Mononuclear cell (primary cell): ENCODE results near the gene FOXO1. TPM values are rescaled to one million over a fixed set of nuclear protein-coding genes. Genes with fewer than 3 reads are reported as not detected.

Source experiments
- H3K27me3 ChIP-seq: 2 replicates; pipeline ENCODE4 v1.6.0; 2011; ENCODE audit warnings: low read length, control low read depth; ENCODE audit not compliant: insufficient read depth
- H3K4me1 ChIP-seq: 2 replicates; pipeline ENCODE4 v1.5.1; 2011; ENCODE audit warnings: mild to moderate bottlenecking, low read length, control low read depth; ENCODE audit not compliant: insufficient read depth
- H3K4me3 ChIP-seq: 2 replicates; pipeline ENCODE4 v1.5.1; 2011; ENCODE audit warnings: mild to moderate bottlenecking, low read length, moderate library complexity
- H3K9me3 ChIP-seq: 2 replicates; pipeline ENCODE4 v1.5.1; 2011; ENCODE audit warnings: low read depth, mild to moderate bottlenecking, control low read depth, low read length
- total RNA-seq: library from RNA; depleted of rRNA; stranded (reverse); fragments of >200 nt; gene quantifications from one replicate; pipeline ENCODE4 v1.2.3, GENCODE V29; 2012

FOXO1 gene
- total RNA-seq, 1 donor = 80.6 TPM

DNA sequence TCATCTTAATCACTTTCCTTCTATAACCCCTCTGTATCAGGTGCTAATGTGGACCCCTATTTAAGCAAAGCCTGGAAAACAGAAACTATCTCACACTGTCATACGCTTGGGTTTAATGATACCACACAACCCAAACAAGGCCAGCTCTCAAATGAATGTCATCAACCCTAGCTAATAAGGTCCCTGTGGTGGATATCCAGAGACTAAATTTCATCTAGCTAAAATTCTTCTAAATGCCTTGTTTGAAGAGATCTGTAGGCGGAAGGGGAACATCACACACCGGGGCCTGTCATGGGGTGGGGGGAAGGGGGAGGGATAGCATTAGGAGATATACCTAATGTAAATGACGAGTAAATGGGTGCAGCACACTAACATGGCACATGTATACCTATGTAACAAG is 95.5 kb downstream of the FOXO1 start:
- H3K4me1 ChIP-seq = peaks cover 62% of the 10 kb centered on the region

DNA sequence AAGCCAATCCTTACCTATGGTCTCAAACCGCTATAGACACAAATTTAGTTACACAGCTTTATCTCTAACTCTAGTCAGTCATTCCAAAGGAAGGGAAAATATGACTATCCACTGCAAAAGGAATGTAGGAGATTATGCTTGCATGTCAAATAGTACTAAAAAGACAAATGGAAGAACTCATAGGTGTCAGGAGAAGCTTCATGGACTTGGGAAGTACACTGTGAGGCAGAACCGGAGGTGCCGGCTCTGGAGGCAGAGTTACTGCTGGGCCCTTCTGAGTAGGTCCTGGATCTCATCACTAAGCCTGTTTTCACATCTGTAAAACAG is 97.5 kb downstream of the FOXO1 start:
- Histone ChIP-seq H3K27me3 (no peaks in the 10 kb centered on the region), H3K9me3 (no peaks in the 10 kb centered on the region), H3K4me1 (peaks cover 67% of the 10 kb centered on the region), H3K4me3 (no peak overlapping the region)

More for the DNA sequence above, 95.5 kb downstream of the FOXO1 start:
- Histone ChIP-seq H3K27me3 (no peaks in the 10 kb centered on the region), H3K9me3 (no peaks in the 10 kb centered on the region), H3K4me3 (no peak overlapping the region)

- Histone ChIP-seq H3K4me1 (peaks cover 68% of the 10 kb centered on the region), H3K9me3 (no peaks in the 10 kb centered on the region), H3K4me3 (no peak overlapping the region), H3K27me3 (no peaks in the 10 kb centered on the region)
Observed at GRCh38 chr13:40568246-40569023, 98.0 kb downstream of the FOXO1 start.

DNA sequence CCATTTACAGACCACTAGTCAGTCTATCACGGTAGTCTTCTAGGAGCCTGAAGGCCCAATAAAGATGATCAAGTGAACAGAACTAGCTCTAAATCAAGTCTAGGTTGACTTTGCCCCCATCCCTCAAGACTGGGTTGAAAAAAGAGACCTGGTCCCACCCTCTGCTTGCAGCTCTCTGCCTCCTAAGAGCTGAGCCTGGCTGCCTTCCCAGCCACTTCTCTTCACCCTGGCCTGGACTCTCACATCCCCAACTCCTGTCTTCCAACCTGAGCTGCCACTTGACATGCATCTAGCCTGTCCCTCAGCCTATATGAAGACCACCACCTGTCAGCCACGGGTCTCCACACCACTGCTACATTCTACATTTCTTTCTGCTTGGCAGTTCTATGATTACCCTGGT is 99.6 kb downstream of the FOXO1 start:
- H3K9me3 ChIP-seq = no peaks in the 10 kb centered on the region
- H3K27me3 ChIP-seq = no peaks in the 10 kb centered on the region
- peaks cover 74% of the 10 kb centered on the region for H3K4me1 ChIP-seq
- H3K4me3 ChIP-seq = no peak overlapping the region

- H3K9me3 ChIP-seq = no peaks in the 10 kb centered on the region
- no peaks in the 10 kb centered on the region for H3K27me3 ChIP-seq
- peaks cover 65% of the 10 kb centered on the region for H3K4me1 ChIP-seq
- no peak overlapping the region for H3K4me3 ChIP-seq
Observed at GRCh38 chr13:40565282-40566148, 100.9 kb downstream of the FOXO1 start.

GRCh38 chr13:40564342-40565001 is 102.0 kb downstream of the FOXO1 start:
- Histone ChIP-seq H3K4me3 (no peak overlapping the region), H3K9me3 (no peaks in the 10 kb centered on the region), H3K27me3 (no peaks in the 10 kb centered on the region), H3K4me1 (peaks cover 63% of the 10 kb centered on the region)

GRCh38 chr13:40563350-40564125 is 102.9 kb downstream of the FOXO1 start:
- no peak overlapping the region for H3K4me3 ChIP-seq
- no peaks in the 10 kb centered on the region for H3K9me3 ChIP-seq
- H3K27me3 ChIP-seq = no peaks in the 10 kb centered on the region
- peaks cover 60% of the 10 kb centered on the region for H3K4me1 ChIP-seq

DNA sequence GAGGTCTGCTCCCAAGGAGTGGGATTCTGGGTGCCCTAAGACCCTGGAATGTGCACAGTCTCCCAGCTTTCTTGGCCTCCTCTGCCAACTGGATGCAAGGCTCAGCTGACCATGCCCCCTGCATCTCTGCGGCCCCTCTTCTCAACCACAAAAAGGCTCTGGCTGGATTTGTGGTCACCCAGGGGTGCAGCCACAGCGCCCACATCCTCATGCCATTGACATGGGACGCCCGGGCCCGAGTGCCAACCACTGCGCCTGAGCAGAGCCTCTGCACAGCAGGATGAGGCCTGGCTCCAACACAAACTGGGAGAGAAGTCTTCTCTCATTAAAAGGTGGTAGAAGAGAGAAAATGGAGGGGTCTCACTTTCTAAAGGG is 103.5 kb downstream of the FOXO1 start:
- Histone ChIP-seq H3K4me1 (peaks cover 60% of the 10 kb centered on the region), H3K27me3 (no peaks in the 10 kb centered on the region), H3K4me3 (no peak overlapping the region), H3K9me3 (no peaks in the 10 kb centered on the region)

DNA sequence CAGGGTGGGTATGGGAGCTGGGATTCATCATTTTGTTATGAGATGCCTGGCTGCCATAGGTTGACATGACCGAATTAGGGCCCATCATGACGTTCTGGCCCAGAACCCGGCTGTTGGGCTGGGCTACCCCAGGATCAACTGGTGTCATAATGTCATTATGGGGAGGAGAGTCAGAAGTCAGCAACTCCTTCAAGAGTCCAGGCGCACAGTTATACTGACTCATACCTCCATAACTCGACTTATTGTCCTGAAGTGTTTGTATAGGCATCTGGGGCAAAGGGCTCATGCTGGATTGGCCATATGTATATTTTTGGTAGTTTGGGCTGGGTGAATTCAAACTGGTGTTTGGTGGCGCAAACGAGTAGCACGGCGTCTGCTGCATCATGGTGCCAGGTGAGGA is 106.5 kb downstream of the FOXO1 start:
- Histone ChIP-seq H3K27me3 (no peaks in the 10 kb centered on the region), H3K4me3 (no peak overlapping the region), H3K9me3 (no peaks in the 10 kb centered on the region), H3K4me1 (peaks cover 40% of the 10 kb centered on the region)

- no peak overlapping the region for H3K4me3 ChIP-seq
- H3K9me3 ChIP-seq = no peaks in the 10 kb centered on the region
- H3K27me3 ChIP-seq = no peaks in the 10 kb centered on the region
- H3K4me1 ChIP-seq = peaks cover 28% of the 10 kb centered on the region
Observed at GRCh38 chr13:40558656-40559055, 107.8 kb downstream of the FOXO1 start.

DNA sequence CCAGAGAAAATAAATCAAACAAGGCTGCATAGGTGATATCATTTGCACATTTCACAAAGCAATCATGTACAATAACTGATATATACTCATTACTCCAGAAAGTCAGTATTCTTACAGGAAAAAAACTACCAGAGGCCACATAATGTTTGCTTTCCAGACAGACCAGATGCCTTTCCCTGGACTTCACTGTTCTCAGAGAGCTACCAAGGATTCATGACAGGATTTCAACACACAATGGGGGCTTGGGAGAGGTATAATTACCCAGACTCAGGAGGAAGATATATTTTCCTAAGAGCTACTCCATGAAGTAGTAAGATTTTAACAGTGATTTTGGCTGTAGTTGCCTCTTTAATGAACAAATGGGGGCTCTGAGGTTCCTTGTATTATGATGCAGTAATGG is 110.0 kb downstream of the FOXO1 start:
- Histone ChIP-seq H3K4me1 (peaks cover 13% of the 10 kb centered on the region), H3K27me3 (no peaks in the 10 kb centered on the region), H3K4me3 (no peak overlapping the region), H3K9me3 (no peaks in the 10 kb centered on the region)

DNA sequence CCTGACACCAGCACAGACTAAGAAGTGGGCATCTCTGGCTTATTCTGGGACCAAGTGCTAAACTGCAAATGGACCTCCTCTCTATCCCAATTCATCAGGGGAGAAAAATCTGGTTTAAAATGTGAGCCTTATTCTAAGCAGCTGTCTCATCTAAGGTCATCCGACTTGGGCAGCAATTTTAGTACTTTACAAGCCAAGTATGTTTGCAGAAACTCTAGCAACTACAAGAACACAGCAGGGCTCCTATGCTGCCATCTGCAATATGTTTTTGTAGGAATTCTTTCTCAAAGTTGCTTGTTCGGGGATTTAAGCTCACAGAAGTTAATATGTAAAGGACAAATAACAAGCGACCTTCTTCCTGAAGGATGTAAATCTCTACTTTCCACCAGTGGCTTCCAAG is 113.1 kb downstream of the FOXO1 start:
- no peaks in the 10 kb centered on the region for H3K27me3 ChIP-seq
- no peak overlapping the region for H3K4me3 ChIP-seq
- no peaks in the 10 kb centered on the region for H3K9me3 ChIP-seq
- peaks cover 3% of the 10 kb centered on the region for H3K4me1 ChIP-seq

DNA sequence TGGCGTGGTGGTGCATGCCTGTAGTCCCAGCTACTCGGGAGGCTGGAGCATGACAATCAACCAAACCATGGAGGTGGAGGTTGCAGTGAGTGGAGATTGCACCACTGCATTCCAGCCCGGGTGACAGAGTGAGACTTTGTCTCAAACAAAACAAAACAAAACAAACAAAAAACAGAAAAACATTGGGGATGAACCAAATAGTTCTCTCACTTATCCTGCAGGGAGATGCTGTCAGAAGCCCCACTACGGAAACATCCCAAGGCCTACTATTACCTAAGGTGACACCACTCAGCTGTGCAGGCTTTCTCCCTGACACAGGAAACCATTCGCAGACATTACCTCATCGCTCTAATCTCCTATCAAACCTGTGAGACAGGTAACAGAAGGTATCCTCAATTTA is 113.5 kb downstream of the FOXO1 start:
- no peak overlapping the region for H3K4me3 ChIP-seq
- H3K27me3 ChIP-seq = no peaks in the 10 kb centered on the region
- no peaks in the 10 kb centered on the region for H3K9me3 ChIP-seq
- peaks cover 3% of the 10 kb centered on the region for H3K4me1 ChIP-seq

GRCh38 chr13:40550130-40550529 is 116.3 kb downstream of the FOXO1 start:
- Histone ChIP-seq H3K4me1 (peaks cover 3% of the 10 kb centered on the region), H3K4me3 (no peak overlapping the region), H3K27me3 (no peaks in the 10 kb centered on the region), H3K9me3 (no peaks in the 10 kb centered on the region)
